Raji (cell line): ENCODE data around the gene RPIA.

Experiments used
- POLR2A ChIP-seq: IDR thresholded peaks from 2 replicates; pipeline ENCODE4 v1.6.1; 2011; ENCODE audit warnings: low read depth, low read length, control low read depth; ENCODE audit not compliant: insufficient read depth

The RPIA gene

GRCh38 chr2:88707003-88707402, 15.5 kb downstream of the RPIA start:
- no peak for TF ChIP-seq POLR2A

- no peak for TF ChIP-seq POLR2A
Observed at GRCh38 chr2:88709181-88709631, 17.7 kb downstream of the RPIA start.

- no peak for TF ChIP-seq POLR2A
Observed at GRCh38 chr2:88711289-88711688, 19.8 kb downstream of the RPIA start.

- TF ChIP-seq POLR2A: no peak
Observed at GRCh38 chr2:88711897-88712296, 20.4 kb downstream of the RPIA start.

DNA sequence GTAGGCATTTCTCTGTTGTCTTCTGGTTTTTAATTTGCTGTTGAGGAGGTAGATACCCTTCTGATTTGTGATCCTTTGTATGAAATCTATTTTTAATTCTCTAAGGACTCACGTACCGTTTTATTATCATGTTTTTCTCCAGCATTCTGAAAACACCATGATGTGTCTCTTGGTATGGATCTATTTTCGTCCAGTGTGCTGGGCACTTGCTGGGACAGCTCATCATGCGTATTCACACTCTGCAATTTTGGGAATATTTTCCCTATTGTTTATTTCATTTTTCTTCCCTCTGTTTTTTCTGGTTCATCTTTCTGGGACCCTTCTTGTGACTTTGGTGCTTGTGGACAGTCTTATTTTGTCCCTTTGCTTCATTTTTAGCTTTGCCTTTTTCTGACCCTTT, 21.9 kb downstream of the RPIA start:
- no peak for TF ChIP-seq POLR2A

- no peak for TF ChIP-seq POLR2A
Observed at GRCh38 chr2:88714667-88715066, 23.2 kb downstream of the RPIA start.

DNA sequence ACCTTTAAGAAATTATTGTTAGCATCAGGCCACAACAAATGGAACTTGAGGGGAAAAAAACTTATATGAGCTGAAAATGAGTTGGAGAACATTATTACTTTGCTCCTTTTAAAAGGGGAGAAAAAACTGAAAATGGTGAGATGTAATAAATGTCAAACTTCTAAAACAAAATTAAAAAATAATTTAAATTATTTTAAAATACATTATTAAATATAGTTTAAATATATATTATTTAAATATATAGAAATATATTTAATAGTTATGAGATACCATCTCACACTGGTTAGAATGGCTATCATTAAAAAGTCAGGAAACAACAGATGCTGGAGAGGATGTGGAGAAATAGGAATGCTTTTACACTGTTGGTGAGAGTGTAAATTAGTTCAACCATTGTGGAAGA, 28.9 kb downstream of the RPIA start:
- TF ChIP-seq POLR2A: no peak

DNA sequence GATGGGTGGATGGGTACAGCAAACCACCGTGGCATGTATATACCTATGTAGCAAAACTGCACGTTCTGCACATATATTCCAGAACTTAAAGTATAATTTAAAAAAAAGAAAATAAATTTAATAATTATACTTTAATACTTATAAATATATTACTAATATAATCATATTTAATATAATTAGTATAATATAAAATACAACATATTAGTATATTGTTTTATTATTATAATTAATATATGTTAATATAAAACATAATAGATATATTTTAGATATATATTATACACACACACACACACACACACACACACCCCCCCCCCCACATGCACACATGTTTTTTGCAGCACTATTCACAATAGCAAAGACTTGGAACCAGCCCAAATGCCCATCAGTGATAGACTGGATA, 29.8 kb downstream of the RPIA start:
- TF ChIP-seq POLR2A: no peak

DNA sequence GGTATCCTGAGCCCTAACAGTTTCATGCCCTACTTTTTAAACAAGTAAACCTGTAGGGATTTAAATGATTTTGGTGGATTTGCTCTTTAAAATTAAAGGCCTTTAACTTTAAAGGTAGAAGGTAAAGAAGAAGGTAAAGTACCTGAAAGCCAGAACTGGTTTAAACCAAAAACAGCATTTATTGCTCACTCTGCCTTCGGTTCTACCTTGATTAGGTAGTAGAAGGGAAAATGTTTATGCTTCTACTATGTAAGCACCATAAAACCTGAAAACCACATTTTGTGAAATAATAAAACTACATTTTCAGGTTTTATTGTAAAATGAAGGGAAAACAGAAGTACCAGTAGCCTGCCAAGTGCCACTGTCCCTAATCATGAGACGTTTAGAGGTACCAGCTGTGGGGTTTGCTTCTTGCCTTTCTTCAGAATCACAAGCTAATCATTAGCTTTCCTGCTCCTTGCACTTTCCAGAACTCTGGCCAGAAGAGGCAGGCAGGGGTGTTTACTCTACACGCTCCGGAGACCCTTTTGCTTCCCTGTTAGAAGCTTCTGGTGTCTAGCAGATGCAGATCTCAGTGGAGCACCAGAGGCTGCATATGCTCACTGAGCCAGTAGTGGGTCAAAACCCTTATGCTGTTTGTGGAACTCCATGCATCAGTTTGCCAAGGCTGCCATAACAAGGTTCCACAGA, 33.3 kb downstream of the RPIA start:
- no peak for TF ChIP-seq POLR2A

DNA sequence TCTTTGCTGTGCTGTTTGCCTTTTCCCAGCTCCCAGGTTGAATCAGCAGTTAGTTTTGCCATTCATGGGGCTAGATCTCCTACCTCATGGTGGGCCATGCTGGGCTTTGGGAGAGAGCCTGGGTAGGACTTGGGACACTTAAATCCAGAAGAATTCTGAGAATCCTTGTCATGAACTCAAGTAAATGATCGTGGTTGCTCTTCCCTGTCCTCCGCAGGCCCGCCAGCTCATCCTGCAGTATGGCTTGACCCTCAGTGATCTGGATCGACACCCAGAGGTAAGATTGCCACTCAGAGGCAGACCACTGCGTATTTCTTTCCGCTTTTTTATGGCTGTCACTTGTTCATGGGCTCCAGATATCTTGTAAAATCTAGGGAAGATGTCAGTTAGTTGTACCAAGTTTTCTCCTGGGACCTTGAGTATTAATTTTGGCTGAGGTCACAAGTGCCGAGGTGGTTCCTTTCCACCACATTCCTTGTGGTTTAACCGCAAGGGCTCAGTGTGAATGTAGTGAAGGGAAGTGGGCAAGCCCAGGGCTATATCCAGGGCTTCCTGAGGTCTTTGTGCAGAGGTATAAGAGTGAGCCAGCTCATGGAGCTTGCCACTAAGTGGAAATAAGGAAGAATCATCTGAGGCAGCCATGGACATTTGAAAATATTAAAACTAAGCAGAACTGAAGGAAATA, 37.7 kb downstream of the RPIA start:
- no peak for TF ChIP-seq POLR2A

DNA sequence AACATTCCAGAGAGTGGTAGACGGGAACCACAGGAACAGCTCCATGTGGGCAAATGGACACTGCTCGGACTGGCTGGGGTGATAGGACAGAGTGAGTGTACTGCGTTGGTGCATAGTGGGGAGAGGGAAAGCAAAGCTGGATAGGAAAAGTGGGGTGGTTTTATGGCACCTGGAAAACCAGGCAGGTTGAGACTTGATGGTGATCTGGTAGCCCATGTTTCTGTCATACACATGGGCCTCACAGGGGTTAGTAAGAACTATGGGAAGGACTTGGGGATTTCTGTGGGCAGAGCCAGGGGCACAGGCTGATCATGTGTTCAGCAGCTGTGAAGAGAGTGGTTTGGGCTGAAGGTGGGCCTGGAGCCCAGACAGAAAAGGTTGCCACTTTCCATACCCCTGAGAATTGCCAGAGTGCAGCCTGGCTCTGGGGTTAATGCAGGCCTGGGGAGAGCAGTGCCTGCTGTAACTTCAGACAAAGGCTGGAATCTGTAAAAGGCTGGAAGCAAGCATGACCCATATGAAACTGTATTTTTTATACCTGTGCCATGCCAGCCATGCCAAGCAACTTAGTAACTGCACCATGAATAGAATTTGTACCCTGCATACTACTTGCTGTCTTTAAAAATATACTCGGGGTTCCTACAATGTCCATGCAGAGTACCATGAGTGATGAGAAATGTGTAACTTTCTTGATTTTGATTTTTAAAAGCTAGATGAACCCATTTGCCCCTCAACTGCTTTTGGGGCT, 41.9 kb downstream of the RPIA start:
- no peak for TF ChIP-seq POLR2A

DNA sequence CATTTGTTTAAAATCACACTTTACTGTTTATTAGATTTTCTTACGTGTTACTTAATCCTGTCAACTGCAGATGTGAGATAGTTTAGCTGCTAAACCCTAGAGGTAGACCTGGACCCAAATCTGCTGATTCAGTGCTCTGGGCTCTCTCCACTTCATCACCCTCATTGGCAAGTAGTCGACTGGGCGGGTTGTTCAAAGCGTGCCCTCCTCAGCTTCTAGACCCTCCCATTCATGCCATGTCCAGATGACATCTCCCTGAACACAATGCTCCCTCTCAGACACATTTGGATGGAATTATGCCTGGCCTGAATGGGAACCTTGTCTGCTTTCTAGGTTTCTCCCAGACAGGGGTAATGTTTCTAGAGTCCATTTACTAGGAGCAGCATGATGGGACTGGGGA, 43.7 kb downstream of the RPIA start:
- no peak for TF ChIP-seq POLR2A

- TF ChIP-seq POLR2A: no peak
Observed at GRCh38 chr2:88735853-88736252, 44.4 kb downstream of the RPIA start.

DNA sequence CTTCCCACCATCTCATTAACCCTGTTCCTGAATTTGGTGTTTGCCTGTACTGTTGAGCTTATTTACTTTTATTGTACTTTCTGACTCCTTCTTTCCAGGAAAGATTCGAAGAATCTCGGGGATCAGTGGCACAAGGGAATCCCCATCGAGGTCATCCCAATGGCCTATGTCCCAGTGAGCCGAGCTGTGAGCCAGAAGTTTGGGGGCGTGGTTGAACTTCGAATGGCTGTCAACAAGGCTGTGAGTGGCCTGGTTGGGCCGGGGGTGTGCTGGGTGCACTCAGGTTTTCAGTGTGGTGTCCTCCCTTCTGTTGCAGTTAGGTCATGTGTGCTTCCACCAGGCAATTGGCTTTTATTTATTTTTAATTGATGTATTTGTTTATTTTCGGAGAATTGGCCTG, 45.0 kb downstream of the RPIA start:
- TF ChIP-seq POLR2A: no peak

DNA sequence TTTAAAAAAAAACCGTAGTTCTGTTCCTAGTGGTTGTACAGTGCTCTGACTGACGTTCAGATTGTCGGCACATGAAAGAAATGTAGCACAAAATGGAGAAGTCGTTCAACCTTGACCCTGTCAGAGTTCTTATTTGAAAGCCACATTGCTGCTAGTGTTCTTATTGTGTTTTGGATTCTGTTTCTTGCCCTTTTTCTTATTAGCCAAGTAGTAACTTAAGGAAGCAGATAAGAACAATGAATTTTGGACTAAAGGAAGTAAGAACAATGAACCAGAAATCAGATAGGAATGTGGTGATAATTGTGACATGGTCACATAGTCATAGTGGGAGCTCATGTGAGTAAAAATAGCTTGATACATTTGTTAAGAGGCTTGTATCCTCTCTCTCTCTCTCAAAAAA, 45.9 kb downstream of the RPIA start:
- no peak for TF ChIP-seq POLR2A

DNA sequence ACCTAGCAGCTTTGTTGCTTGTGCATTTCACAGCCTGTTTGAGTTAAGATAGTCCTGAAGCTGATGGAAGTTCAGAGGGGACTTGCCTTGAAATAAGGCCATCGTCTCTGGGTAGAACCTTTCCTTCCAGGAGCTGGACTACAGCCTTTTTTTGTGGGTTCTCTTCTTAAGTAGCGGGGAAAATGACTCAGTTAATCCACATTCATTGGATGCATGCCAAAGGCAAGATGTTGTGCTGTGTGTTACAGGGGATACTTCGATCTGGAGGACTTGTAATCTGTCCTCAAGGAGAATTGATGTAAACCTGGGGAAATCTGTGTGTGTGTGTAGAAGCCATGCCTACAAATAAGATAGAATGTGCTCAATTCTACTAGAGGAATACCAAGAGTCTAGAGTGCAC, 46.8 kb downstream of the RPIA start:
- no peak for TF ChIP-seq POLR2A
